Ectodermal cell (in vitro differentiated cells): Measurements from ENCODE around the gene MBD3.

Experiments used
- H3K27ac ChIP-seq: 2 replicates; pipeline ENCODE4 v1.7.0; 2013; ENCODE audit warnings: mild to moderate bottlenecking, low read depth, low read length; ENCODE audit not compliant: insufficient read depth, poor library complexity, severe bottlenecking
- H3K27me3 ChIP-seq: 2 replicates; pipeline ENCODE4 v1.7.0; 2013; ENCODE audit warnings: mild to moderate bottlenecking, low read length; ENCODE audit not compliant: insufficient read depth, control insufficient read depth, poor library complexity, severe bottlenecking
- H3K36me3 ChIP-seq: one replicate; pipeline ENCODE4 v1.7.0; 2013; ENCODE audit warnings: low read length; ENCODE audit not compliant: control insufficient read depth, insufficient read depth
- H3K4me1 ChIP-seq: one replicate; pipeline ENCODE4 v1.7.0; 2013; ENCODE audit warnings: low read length; ENCODE audit not compliant: control insufficient read depth, insufficient read depth
- H3K4me3 ChIP-seq: 2 replicates; pipeline ENCODE4 v1.7.0; 2013; ENCODE audit warnings: low read depth, low read length, control low read depth; ENCODE audit not compliant: insufficient read depth
- H3K9me3 ChIP-seq: 2 replicates; pipeline ENCODE4 v1.7.0; 2013; ENCODE audit warnings: mild to moderate bottlenecking, low read length, moderate library complexity; ENCODE audit not compliant: control insufficient read depth
- WGBS, 2 experiments: methylation state at CpG; one replicate each; pipeline ENCODE4 v1.1.7; 2013; ENCODE audit warnings: missing lambda C conversion rate in 2 of 2; 5-methylcytosine and 5-hydroxymethylcytosine counted together

MBD3 gene

DNA sequence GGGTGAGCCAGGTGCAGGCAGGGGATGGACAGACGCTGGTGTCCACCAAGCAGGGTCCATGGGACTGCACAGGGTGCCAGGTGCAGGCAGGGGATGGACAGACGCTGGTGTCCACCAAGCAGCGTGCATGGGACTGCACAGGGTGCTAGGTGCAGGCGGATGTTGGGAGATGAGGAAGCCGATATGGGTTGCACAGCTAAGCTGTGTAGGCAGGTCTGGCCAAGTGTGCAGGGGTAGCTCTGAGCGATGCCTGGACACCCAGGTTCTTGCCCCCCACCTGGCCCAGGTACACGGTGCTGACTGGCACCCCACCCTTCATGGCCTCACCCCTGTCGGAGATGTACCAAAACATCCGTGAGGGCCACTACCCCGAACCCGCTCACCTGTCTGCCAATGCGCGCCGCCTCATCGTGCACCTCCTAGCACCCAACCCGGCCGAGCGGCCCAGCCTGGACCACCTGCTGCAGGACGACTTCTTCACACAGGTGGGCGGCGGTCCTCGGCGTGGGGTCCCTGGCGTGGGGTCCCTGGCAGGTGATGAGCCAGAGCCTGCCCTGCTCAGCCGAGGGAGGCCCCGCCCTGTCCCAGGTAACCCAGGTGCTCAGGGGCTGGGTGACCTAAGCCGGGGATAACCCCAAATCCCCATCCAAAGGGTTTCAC lies 64.9 kb downstream of the MBD3 start:
- H3K4me3 ChIP-seq, result no peak overlapping the region
- 82 to 83% methylated on average over 27 of the region's 27 CpGs for WGBS, 2 experiments
- no peaks in the 10 kb centered on the region for H3K9me3 ChIP-seq
- H3K27me3 ChIP-seq, result peaks cover 42% of the 10 kb centered on the region
- no peaks in the 10 kb centered on the region for H3K4me1 ChIP-seq
- H3K36me3 ChIP-seq, result no peaks in the 10 kb centered on the region
- no peak overlapping the region for H3K27ac ChIP-seq

DNA sequence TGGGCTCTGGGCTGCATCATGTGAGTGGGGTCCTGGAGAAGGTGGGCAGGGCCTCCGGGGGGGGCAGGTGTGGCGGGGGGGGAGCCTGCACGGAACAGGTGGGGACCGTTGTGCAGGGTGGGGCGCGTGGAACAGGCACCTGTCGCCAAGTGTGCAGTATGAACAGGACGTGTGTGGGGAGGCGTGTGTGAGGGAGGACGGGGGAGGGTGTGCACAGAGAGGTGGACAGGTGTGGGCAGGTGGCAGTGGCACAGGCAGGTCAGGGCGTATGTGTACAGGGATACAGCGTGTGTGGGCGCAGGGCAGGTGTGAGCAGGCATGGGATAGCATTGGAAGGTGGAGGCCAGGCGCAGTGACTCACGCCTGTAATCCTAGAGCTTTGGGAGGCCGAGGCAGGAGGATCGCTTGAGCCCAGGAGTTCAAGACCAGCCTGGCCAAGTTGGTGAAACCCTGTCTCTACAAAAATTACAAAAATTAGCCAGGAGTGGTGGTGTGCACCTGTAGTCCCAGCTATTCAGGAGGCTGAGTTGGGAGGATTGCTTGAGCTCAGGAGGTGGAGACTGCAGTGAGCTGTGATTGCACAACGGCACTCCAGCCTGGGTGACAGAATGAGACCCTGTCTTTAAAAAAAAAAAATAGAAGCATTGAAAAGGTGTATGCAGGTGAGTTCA lies 65.6 kb downstream of the MBD3 start:
- Histone ChIP-seq H3K9me3 (no peaks in the 10 kb centered on the region), H3K36me3 (no peaks in the 10 kb centered on the region), H3K27me3 (peaks cover 49% of the 10 kb centered on the region), H3K4me1 (no peaks in the 10 kb centered on the region), H3K4me3 (no peak overlapping the region), H3K27ac (no peak overlapping the region)
- WGBS, 2 experiments, result 82 to 83% methylated on average over 18 of the region's 18 CpGs

DNA sequence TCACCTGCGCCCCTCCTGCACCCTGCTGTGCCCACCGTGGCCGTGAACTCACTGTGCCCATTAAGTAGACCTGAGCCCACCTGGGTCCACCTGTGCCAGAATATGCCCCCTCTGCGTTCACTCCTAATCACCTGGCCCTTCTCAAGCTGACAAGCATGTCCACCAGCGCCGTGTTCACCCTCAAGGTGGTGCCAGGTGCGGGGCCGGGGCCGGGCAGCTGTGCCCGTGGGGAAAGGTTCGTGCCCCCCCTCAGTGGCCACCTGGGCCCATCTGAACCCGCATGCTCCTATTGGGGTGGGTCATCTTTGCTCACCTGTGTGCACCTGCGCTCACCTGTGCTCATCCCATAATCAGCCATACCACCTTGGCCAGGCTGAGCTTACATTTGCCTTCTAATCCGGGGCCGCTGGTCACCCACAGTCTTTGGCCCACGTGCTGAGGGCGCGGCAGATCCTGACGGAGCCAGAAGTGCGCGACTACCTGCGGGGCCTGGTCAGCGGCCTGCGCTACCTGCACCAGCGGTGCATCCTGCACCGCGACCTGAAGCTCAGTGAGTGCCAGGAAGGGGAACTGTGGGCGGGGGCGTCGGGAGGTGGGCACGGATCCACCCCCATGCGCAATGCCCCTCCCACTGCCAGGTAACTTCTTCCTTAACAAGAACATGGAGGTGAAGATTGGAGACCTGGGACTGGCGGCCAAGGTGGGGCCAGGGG lies 66.4 kb downstream of the MBD3 start:
- H3K27me3 ChIP-seq, result peaks cover 58% of the 10 kb centered on the region
- H3K36me3 ChIP-seq, result no peaks in the 10 kb centered on the region
- H3K27ac ChIP-seq, result no peak overlapping the region
- WGBS, 2 experiments, result 82 to 83% methylated on average over 33 of the region's 33 CpGs
- no peaks in the 10 kb centered on the region for H3K9me3 ChIP-seq
- H3K4me3 ChIP-seq, result no peak overlapping the region
- H3K4me1 ChIP-seq, result no peaks in the 10 kb centered on the region

DNA sequence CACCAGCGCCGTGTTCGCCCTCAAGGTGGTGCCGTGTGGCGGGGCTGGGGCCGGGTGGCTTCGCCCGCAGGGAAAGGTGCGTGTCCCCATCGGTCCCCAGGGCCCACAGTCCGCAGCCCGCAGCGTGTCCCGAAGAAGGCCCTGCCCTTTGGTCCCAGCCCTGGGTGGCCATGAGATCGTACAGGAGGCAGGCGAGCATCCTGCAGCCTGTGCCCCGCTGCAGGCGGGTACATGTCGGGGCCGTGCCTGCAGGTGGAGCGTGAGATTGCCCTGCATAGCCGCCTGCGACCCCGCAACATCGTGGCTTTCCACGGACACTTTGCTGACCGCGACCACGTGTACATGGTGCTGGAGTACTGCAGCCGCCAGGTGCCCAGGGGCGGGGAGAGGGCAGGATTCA lies 67.3 kb downstream of the MBD3 start:
- Histone ChIP-seq H3K4me1 (no peaks in the 10 kb centered on the region), H3K36me3 (no peaks in the 10 kb centered on the region), H3K4me3 (no peak overlapping the region), H3K27me3 (peaks cover 59% of the 10 kb centered on the region), H3K9me3 (no peaks in the 10 kb centered on the region), H3K27ac (no peak overlapping the region)
- WGBS, 2 experiments, result 71 to 72% methylated on average over 31 of the region's 31 CpGs

DNA sequence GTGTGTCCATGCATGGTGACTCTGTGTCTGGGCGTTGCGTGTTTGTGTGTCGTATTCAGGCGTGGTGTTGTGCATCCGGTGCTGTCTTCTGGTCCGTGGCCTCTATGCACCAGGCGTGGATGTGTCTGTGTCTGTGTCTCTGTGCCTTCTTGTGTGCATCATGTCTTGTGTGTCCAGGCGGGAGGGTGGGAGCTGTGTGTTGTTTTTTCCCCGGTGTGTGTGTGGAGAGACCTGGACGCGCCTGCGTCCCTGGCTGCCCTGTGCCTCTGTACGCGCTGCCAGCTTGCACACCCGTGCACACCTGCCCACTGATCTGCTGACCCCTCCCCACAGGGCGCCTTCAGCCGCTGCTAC lies 67.7 kb downstream of the MBD3 start:
- Histone ChIP-seq H3K27me3 (peaks cover 62% of the 10 kb centered on the region), H3K36me3 (no peaks in the 10 kb centered on the region), H3K9me3 (no peaks in the 10 kb centered on the region), H3K27ac (no peak overlapping the region), H3K4me3 (no peak overlapping the region), H3K4me1 (no peaks in the 10 kb centered on the region)
- 74% methylated on average over 17 of the region's 17 CpGs for WGBS, 2 experiments

DNA sequence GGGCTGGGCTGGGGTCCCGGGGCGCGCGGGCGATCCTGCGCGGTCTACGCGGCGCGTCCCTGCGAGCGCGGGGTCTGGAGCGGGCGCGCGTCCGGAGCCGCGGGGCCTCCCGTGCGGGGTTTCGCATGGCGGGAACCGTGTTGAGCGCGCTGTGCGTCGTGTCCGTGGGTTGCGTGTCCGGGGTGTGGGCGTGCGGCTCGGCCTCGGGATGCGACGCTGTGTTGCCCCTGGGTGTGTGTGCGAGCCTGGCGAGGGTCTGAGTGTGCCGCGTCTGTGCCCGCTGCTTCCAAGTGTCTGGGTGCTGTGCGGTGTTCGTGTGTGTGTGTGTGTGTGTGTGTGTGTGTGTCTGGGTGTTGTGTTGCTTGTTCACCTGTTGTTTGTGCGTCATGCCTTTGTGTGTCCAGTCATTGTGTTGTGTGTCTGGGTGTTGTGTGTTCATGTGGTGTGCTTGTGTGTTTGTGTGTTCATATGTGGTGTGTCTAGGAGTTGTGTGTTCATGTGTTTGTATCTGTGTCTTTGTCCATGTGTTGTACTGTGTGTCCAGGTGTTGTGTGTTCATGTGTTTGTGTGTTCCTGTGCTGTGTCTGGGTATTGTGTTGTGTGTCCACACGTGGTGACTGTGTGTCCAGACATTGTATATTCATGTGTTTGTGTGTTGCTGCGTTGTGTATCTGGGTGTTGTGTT lies 68.2 kb downstream of the MBD3 start:
- no peaks in the 10 kb centered on the region for H3K4me1 ChIP-seq

More for the DNA sequence above, 68.2 kb downstream of the MBD3 start:
- Histone ChIP-seq H3K27ac (no peak overlapping the region), H3K36me3 (no peaks in the 10 kb centered on the region), H3K4me3 (peak overlapping the region; percentile 16), H3K9me3 (no peaks in the 10 kb centered on the region), H3K27me3 (peaks cover 64% of the 10 kb centered on the region)
- WGBS, 2 experiments, result 22 to 25% methylated on average over 49 of the region's 49 CpGs
